ENCODE data around the gene CMIP.

CMIP gene

GRCh38 chr16:81754858-81755257 lies 310.2 kb downstream of the CMIP start:
- H3K4me1 ChIP-seq (ENCODE audit: insufficient read depth, insufficient read length) = peaks cover 4% of the 10 kb centered on the region

GRCh38 chr16:81755915-81756614 lies 311.5 kb downstream of the CMIP start:
- Histone ChIP-seq H3K4me3 (ENCODE audit: insufficient read length, low read depth) (no peak overlapping the region), H3K27me3 (ENCODE audit: insufficient read depth, insufficient read length) (no peaks in the 10 kb centered on the region), H3K9ac (ENCODE audit: insufficient read length, low read depth) (no peak overlapping the region), H3K9me3 (ENCODE audit: insufficient read depth, low read length) (no peaks in the 10 kb centered on the region), H3K36me3 (ENCODE audit: insufficient read depth, insufficient read length, low read length) (no peaks in the 10 kb centered on the region), H3K4me1 (ENCODE audit: insufficient read depth, insufficient read length) (peaks cover 4% of the 10 kb centered on the region)
- TF ChIP-seq SUZ12 (IDR thresholded peaks at IDR 0.05; ENCODE audit: extremely low read depth, insufficient read depth, insufficient read length) = no peak
- TF ChIP-seq YY1 (IDR thresholded peaks at IDR 0.05; ENCODE audit: insufficient read depth, insufficient read length) = no peak
- TF ChIP-seq ZNF274 (IDR thresholded peaks at IDR 0.05; ENCODE audit: low read depth, low read length) = no peak
- no peak for DNase-seq (ENCODE audit: low read depth, low spot score)

More at GRCh38 chr16:81754858-81755257, 310.2 kb downstream of the CMIP start:
- H3K9me3 ChIP-seq (ENCODE audit: insufficient read depth, low read length) = no peaks in the 10 kb centered on the region
- no peak overlapping the region for H3K9ac ChIP-seq (ENCODE audit: insufficient read length, low read depth)
- no peak for DNase-seq (ENCODE audit: low read depth, low spot score)
- H3K36me3 ChIP-seq (ENCODE audit: insufficient read depth, insufficient read length, low read length) = no peaks in the 10 kb centered on the region
- no peak overlapping the region for H3K4me3 ChIP-seq (ENCODE audit: insufficient read length, low read depth)
- TF ChIP-seq ZNF274 (IDR thresholded peaks at IDR 0.05; ENCODE audit: low read depth, low read length) (no peak), SUZ12 (IDR thresholded peaks at IDR 0.05; ENCODE audit: extremely low read depth, insufficient read depth, insufficient read length) (no peak), YY1 (IDR thresholded peaks at IDR 0.05; ENCODE audit: insufficient read depth, insufficient read length) (no peak)
- H3K27me3 ChIP-seq (ENCODE audit: insufficient read depth, insufficient read length) = no peaks in the 10 kb centered on the region

GRCh38 chr16:81756615-81757356 lies 312.2 kb downstream of the CMIP start:
- Histone ChIP-seq H3K9me3 (ENCODE audit: insufficient read depth, low read length) (no peaks in the 10 kb centered on the region), H3K4me1 (ENCODE audit: insufficient read depth, insufficient read length) (peaks cover 4% of the 10 kb centered on the region), H3K4me3 (ENCODE audit: insufficient read length, low read depth) (no peak overlapping the region), H3K27me3 (ENCODE audit: insufficient read depth, insufficient read length) (no peaks in the 10 kb centered on the region), H3K36me3 (ENCODE audit: insufficient read depth, insufficient read length, low read length) (no peaks in the 10 kb centered on the region), H3K9ac (ENCODE audit: insufficient read length, low read depth) (no peak overlapping the region)
- no peak for TF ChIP-seq YY1 (IDR thresholded peaks at IDR 0.05; ENCODE audit: insufficient read depth, insufficient read length)
- TF ChIP-seq ZNF274 (IDR thresholded peaks at IDR 0.05; ENCODE audit: low read depth, low read length) = no peak
- TF ChIP-seq SUZ12 (IDR thresholded peaks at IDR 0.05; ENCODE audit: extremely low read depth, insufficient read depth, insufficient read length) = no peak
- no peak for DNase-seq (ENCODE audit: low read depth, low spot score)

DNA sequence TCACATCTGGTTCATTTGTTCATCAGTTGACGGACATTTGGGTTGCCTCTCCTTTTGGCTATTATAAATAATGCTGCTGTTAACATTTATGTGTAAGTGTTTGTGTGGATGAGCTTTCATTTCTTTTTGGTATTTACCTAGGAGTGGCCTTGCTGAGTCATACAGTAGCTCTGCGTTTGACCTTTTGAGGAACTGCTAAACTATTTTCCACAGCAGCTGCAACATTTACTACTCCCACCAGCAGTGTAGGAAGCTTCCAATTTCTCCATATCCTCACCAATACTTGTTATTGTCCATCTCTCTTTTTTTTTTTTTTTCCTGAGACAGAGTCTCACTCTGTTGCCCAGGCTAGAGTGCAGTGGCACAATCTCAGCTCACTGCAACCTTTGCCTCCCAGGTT lies 313.8 kb downstream of the CMIP start:
- Histone ChIP-seq H3K36me3 (ENCODE audit: insufficient read depth, insufficient read length, low read length) (no peaks in the 10 kb centered on the region), H3K9me3 (ENCODE audit: insufficient read depth, low read length) (no peaks in the 10 kb centered on the region), H3K9ac (ENCODE audit: insufficient read length, low read depth) (no peak overlapping the region), H3K27me3 (ENCODE audit: insufficient read depth, insufficient read length) (no peaks in the 10 kb centered on the region), H3K4me1 (ENCODE audit: insufficient read depth, insufficient read length) (no peaks in the 10 kb centered on the region), H3K4me3 (ENCODE audit: insufficient read length, low read depth) (no peak overlapping the region)
- TF ChIP-seq ZNF274 (IDR thresholded peaks at IDR 0.05; ENCODE audit: low read depth, low read length) = no peak
- TF ChIP-seq SUZ12 (IDR thresholded peaks at IDR 0.05; ENCODE audit: extremely low read depth, insufficient read depth, insufficient read length) = no peak
- DNase-seq (ENCODE audit: low read depth, low spot score) = no peak

Measured in NT2/D1 (cell line).